ENCODE measurements around the gene MRPL24. TPM values are rescaled to one million over a fixed set of nuclear protein-coding genes. Genes with fewer than 3 reads are reported as not detected.

The MRPL24 gene
- total and polyA plus RNA-seq, 2 of the 13 experiments (the other 11 are each of a cell fraction or from before 2014, with no cell fraction given), result 38.1 to 42.9 TPM

GRCh38 chr1:156727926-156728598, 12.8 kb downstream of the MRPL24 start, which contains the start of gene METTL25B (continued):
- no peak for TF ChIP-seq HNRNPUL1 (IDR thresholded peaks at IDR 0.05; ENCODE audit: low read depth, low read length)
- TF ChIP-seq, protein P1, sequence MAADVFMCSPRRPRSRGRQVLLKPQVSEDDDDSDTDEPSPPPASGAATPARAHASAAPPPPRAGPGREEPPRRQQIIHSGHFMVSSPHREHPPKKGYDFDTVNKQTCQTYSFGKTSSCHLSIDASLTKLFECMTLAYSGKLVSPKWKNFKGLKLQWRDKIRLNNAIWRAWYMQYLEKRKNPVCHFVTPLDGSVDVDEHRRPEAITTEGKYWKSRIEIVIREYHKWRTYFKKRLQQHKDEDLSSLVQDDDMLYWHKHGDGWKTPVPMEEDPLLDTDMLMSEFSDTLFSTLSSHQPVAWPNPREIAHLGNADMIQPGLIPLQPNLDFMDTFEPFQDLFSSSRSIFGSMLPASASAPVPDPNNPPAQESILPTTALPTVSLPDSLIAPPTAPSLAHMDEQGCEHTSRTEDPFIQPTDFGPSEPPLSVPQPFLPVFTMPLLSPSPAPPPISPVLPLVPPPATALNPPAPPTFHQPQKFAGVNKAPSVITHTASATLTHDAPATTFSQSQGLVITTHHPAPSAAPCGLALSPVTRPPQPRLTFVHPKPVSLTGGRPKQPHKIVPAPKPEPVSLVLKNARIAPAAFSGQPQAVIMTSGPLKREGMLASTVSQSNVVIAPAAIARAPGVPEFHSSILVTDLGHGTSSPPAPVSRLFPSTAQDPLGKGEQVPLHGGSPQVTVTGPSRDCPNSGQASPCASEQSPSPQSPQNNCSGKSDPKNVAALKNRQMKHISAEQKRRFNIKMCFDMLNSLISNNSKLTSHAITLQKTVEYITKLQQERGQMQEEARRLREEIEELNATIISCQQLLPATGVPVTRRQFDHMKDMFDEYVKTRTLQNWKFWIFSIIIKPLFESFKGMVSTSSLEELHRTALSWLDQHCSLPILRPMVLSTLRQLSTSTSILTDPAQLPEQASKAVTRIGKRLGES (CRISPR knock-in tag; IDR thresholded peaks at IDR 0.05; ENCODE audit: borderline replicate concordance), result no peak
- TF ChIP-seq ZNF264 (CRISPR knock-in tag; IDR thresholded peaks at IDR 0.05), result no peak
- no peak for TF ChIP-seq NR3C1 (CRISPR knock-in tag; IDR thresholded peaks at IDR 0.05)
- TF ChIP-seq CENPT (CRISPR knock-in tag; IDR thresholded peaks at IDR 0.05; ENCODE audit: low read depth), result no peak
- TF ChIP-seq STAG1 (CRISPR knock-in tag; IDR thresholded peaks at IDR 0.05), result no peak
- no peak for TF ChIP-seq ZNF121 (CRISPR knock-in tag; IDR thresholded peaks at IDR 0.05)
- TF ChIP-seq CCAR2 (optimal IDR thresholded peaks at IDR 0.05; ENCODE audit: low read depth, low read length), result no peak
- TF ChIP-seq ZNF614 (CRISPR knock-in tag; IDR thresholded peaks at IDR 0.05; ENCODE audit: borderline replicate concordance), result no peak
- TF ChIP-seq MLLT10 (CRISPR knock-in tag; IDR thresholded peaks at IDR 0.05), result no peak
- no peak; the same call in 1 of the 2 replicates for TF ChIP-seq HDAC1 (CRISPR knock-in tag; IDR thresholded peaks at IDR 0.05)
- TF ChIP-seq, protein P2, sequence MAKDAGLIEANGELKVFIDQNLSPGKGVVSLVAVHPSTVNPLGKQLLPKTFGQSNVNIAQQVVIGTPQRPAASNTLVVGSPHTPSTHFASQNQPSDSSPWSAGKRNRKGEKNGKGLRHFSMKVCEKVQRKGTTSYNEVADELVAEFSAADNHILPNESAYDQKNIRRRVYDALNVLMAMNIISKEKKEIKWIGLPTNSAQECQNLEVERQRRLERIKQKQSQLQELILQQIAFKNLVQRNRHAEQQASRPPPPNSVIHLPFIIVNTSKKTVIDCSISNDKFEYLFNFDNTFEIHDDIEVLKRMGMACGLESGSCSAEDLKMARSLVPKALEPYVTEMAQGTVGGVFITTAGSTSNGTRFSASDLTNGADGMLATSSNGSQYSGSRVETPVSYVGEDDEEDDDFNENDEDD (CRISPR knock-in tag; IDR thresholded peaks at IDR 0.05; ENCODE audit: borderline replicate concordance), result peak; percentile 73; the same call in 1 of the 2 replicates
- TF ChIP-seq ONECUT2 (CRISPR knock-in tag; IDR thresholded peaks at IDR 0.05), result peak; percentile 77
- TF ChIP-seq ZNF550 (CRISPR knock-in tag; IDR thresholded peaks at IDR 0.05; ENCODE audit: borderline replicate concordance), result no peak
- no peak for TF ChIP-seq SMAD1 (CRISPR knock-in tag; IDR thresholded peaks at IDR 0.05; ENCODE audit: borderline replicate concordance, low read depth)
- TF ChIP-seq BATF2 (CRISPR knock-in tag; IDR thresholded peaks at IDR 0.05), result no peak
- no peak for TF ChIP-seq CREBL2 (CRISPR knock-in tag; IDR thresholded peaks at IDR 0.05; ENCODE audit: borderline replicate concordance)
- TF ChIP-seq, protein P3, sequence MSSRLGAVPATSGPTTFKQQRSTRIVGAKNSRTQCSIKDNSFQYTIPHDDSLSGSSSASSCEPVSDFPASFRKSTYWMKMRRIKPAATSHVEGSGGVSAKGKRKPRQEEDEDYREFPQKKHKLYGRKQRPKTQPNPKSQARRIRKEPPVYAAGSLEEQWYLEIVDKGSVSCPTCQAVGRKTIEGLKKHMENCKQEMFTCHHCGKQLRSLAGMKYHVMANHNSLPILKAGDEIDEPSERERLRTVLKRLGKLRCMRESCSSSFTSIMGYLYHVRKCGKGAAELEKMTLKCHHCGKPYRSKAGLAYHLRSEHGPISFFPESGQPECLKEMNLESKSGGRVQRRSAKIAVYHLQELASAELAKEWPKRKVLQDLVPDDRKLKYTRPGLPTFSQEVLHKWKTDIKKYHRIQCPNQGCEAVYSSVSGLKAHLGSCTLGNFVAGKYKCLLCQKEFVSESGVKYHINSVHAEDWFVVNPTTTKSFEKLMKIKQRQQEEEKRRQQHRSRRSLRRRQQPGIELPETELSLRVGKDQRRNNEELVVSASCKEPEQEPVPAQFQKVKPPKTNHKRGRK (CRISPR knock-in tag; IDR thresholded peaks at IDR 0.05), result no peak
- TF ChIP-seq HMGA1 (CRISPR knock-in tag; conservative IDR thresholded peaks at IDR 0.05), result no peak
- no peak for TF ChIP-seq ZFP62 (CRISPR knock-in tag; IDR thresholded peaks at IDR 0.05)
- no peak for TF ChIP-seq ATF2 (CRISPR knock-in tag; IDR thresholded peaks at IDR 0.05)
- TF ChIP-seq ZNF30 (CRISPR knock-in tag; IDR thresholded peaks at IDR 0.05), result no peak
- TF ChIP-seq ZBTB3 (CRISPR knock-in tag; IDR thresholded peaks at IDR 0.05; ENCODE audit: borderline replicate concordance, low read depth), result no peak

Data from HepG2 (cell line).